Right ventricle myocardium inferior (tissue), 1 donor: Measurements from ENCODE around the gene COBLL1. TPM values are rescaled to one million over a fixed set of nuclear protein-coding genes. Genes with fewer than 3 reads are reported as not detected.
A peak's percentile ranks its signal among the peaks of the same experiment; 100 is the strongest.

Experiments used
- ATAC-seq: fragments of 200-7000 bp; cut with Tn5 transposase; one replicate; pipeline ENCODE4 v1.9.1; 2020; ENCODE audit warnings: mild to moderate bottlenecking, moderate library complexity
- DNase-seq: peaks from one replicate; pipeline ENCODE4 v3.0.0; 2021; ENCODE audit errors: missing footprints
- intact Hi-C: fragments of 100-400 bp; cut with DNase I; formaldehyde crosslinking; loops from one replicate; pipeline ENCODE4 v1.11.0; 2022
- total RNA-seq: library from RNA; stranded (reverse); fragmentation: NEBNext Ultra II Directional; extraction: Animal tissue kit (Norgen Biotek cat#: 25700); gene quantifications from one replicate; pipeline ENCODE4 v1.2.1, GENCODE V29; 2021
- donor health status: DM: no; HTN: yes; CAD: no; lungs with severe emphysema.

Gene COBLL1
- total RNA-seq, 1 donor from 2014 or later, result 15.2 TPM

DNA sequence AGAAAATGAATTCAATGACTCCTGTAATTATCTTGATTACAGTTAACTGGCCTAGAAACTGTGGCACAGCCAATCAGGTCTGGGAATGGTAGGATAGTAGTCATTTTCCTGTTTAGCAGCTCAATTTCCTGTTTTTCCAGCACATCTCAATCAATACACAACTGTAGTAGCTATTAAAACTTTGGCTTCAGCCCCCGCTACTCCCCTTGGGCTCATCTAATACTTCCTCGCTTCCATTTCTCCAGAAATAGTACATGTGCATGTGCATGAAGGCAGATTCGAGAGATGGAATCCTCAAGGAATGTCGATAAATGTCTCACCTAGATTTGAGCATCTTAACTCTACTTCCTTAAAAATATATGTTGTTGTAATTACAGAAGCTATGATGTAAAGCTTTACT is 9.7 kb downstream of the COBLL1 start:
- intact Hi-C loops, result no loop called here
- ATAC-seq (no peak), DNase-seq (no peak)

DNA sequence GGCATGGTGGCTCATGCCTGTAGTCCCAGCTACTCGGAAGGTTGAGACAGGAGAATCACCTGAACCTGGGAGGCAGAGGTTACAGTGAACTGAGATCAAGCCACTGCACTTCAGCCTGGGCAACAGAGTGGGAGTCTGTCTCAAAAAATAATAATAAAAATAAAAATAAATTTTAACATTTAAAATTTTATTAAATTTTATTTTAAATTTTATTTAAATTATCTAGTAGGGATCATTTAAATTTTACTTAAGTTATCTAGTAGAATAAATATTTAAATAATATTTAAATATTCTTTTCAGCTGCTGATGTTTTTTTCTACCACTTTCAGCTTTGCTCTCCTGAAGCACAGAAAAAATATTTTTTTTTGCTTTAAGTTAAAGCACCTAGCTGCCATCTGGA is 10.4 kb downstream of the COBLL1 start:
- ATAC-seq, result no peak
- intact Hi-C loops, result no loop called here
- no peak for DNase-seq

GRCh38 chr2:164826293-164827243 is 15.1 kb downstream of the COBLL1 start:
- intact Hi-C loops, result no loop called here
- DNase-seq (peak; percentile 67), ATAC-seq (peak; percentile 96)

DNA sequence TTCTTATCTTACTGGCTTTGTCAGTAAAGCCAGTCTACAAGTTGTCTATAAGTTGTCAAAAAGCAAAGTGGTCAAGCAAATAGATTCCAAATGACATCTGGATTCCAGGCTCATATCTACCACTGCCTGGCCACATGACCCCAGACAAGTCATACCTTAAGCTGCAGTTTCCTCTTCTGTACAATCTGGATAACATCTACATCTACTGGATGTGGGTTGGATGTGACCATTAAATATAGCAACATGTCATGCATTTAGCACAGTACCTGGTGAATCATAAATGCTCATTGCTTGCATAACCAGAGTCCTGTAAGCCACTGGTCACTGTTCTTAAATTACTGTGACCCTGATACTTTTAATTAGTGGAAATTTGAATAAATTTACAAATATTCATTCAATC is 16.8 kb downstream of the COBLL1 start:
- intact Hi-C loops, result no loop called here
- no peak for ATAC-seq
- no peak for DNase-seq

GRCh38 chr2:164823126-164823525 is 18.5 kb downstream of the COBLL1 start:
- intact Hi-C loops, result no loop called here

DNA sequence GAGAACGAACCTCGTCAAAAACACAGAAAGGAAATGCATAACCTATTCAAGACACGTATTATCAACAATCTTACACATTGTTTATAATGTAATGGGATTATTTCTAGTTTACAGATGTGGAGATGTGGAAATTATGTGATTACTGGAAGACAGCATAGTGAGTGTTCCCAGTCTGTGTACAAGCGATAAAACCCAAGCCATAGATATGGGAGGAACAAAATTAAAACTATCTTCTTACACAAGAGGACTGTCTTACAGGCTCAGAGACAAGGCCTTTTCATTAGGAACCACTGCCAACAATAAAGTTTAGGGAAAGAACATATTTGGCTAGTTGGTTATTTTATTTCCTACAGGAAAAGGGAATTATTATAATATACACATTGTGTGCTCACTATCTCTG is 20.3 kb downstream of the COBLL1 start:
- DNase-seq, result no peak
- ATAC-seq, result no peak
- intact Hi-C loops, result no loop called here

More at GRCh38 chr2:164823126-164823525, 18.5 kb downstream of the COBLL1 start:
- DNase-seq (no peak), ATAC-seq (no peak)

- DNase-seq (no peak), ATAC-seq (no peak)
- intact Hi-C loops, result no loop called here
Measured at GRCh38 chr2:164818149-164819136, 23.2 kb downstream of the COBLL1 start.

GRCh38 chr2:164816900-164817299 is 24.7 kb downstream of the COBLL1 start:
- DNase-seq (no peak), ATAC-seq (no peak)
- intact Hi-C loops, result no loop called here

DNA sequence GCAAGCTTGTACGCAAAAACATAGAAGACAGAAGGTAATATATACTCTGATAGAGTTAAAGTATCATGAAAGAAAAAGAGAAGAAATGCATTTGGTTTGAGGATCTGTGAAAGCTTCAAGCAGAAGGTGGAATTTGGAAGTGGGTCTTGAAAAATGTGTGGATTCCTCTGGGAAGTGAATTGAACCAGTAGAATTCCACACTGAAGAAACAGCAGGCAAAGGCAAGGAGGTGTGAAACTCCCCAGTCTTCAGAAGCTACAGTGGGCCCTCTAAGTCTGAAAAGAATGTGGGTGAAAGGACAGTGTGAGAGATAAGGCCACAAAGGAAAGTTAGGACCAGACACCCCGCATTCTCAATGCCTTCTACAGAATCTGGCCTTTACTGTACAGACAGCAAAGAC is 25.6 kb downstream of the COBLL1 start:
- intact Hi-C loops, result no loop called here
- no peak for ATAC-seq

DNA sequence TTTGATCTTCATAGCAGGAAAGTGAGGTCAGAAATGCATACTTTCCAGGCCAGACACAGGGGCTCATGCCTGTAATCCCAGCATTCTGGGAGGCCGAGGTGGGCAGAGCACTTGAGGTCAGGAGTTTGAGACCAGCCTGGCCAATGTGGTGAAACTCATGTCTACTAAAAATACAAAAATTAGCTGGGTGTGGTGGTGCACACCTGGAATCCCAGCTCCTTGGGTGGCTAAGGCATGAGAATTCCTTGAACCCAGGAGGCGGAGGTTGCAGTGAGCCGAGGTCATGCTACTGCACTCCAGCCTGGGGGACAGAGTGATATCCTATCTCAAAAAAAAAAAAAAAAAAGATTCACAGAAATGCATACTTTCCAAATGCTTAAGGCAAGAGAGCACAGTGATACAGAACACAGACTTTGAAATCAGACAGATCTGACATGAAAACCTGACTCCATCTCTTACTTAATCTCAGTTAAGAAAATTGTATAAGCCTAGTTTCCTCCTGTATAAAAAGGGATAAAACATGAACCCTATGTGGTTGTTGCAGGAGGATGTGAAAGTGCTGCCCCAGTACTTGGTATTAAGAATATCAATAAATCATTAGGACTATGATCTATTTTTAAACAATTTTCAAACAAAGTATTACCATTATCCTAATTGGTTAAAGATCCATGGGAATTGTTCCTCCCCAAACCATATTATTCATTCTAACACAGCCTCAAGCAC is 26.4 kb downstream of the COBLL1 start:
- no peak for DNase-seq
- intact Hi-C loops, result no loop called here
- ATAC-seq, result no peak

More for the DNA sequence above, 25.6 kb downstream of the COBLL1 start:
- no peak for DNase-seq

GRCh38 chr2:164813535-164813934 is 28.1 kb downstream of the COBLL1 start:
- intact Hi-C loops, result no loop called here
- DNase-seq, result no peak
- ATAC-seq, result no peak

DNA sequence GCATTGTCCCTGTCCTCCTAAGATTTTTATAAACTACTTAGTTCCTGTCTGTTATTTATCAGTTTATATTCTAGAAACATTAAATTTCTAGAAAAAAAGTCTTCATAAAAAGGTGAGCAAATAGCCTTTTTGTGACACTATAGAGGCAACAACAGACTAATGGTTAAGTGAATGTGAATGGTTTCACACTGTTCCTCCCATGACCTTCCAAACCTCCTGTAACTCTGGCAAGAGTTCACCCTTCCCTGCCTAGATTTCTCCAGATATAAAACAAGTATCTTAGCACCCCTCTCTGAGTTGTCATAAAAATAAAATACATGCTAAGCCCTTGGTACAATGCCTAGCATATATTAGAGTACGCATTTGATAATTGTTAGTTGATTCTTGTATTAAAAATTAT is 29.2 kb downstream of the COBLL1 start:
- ATAC-seq (no peak), DNase-seq (no peak)
- intact Hi-C loops, result no loop called here

GRCh38 chr2:164811819-164812218 is 29.8 kb downstream of the COBLL1 start:
- no peak for ATAC-seq
- no peak for DNase-seq

GRCh38 chr2:164810843-164811242 is 30.8 kb downstream of the COBLL1 start:
- no peak for DNase-seq
- ATAC-seq, result no peak
- intact Hi-C loops, result no loop called here

More at GRCh38 chr2:164811819-164812218, 29.8 kb downstream of the COBLL1 start:
- intact Hi-C loops, result no loop called here

GRCh38 chr2:164808776-164809175 is 32.8 kb downstream of the COBLL1 start:
- ATAC-seq (no peak), DNase-seq (no peak)
- intact Hi-C loops, result no loop called here

GRCh38 chr2:164803776-164804466 is 37.7 kb downstream of the COBLL1 start:
- ATAC-seq, result peak; percentile 37

DNA sequence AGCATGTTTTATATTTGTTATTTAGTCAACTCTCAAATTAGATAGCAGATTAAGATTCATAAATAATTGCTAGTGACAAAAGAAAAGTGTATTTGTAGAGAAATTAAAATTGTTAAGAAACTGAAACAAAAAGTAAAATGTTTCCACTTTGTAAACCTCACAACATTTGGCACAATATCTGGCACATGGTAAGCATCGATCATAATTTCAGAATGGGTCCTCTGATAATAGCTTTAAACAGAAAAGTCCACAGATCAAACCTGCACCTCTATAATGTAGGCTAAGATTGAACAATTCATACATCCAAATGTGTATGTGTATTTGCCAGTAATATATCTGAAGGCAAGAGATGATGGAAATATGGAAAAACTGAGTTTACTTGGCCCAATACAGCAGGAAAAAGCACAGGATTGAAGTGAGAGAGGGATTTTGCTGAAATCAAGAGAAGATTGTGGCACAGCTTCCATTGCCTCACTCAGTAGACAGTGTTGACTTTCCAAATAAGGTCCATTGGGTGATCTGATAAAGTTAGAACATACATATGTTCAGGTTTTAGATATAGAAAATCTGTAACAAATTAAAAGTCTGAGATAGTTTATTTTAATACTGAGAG is 39.4 kb downstream of the COBLL1 start:
- intact Hi-C loops, result no loop called here
- DNase-seq (no peak), ATAC-seq (no peak)

More at GRCh38 chr2:164803776-164804466, 37.7 kb downstream of the COBLL1 start:
- intact Hi-C loops, result no loop called here
- DNase-seq, result no peak

DNA sequence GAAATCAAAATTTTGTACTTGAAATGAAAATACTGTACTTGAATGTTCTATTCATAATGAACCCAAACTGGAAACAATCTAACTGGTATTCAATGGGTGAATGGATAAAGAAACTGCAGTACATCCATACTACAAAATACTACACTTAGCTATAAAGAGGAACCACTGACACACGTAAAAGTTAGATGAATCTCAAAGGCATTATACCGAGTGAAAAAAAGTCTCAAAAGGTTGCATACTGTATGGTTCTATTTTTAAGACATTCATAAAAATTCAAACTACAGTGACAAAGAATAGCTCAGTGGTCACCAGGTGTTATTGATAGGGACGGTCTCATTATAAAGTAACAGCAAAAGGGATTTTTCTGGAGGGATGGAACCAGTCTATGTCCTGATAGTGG is 41.1 kb downstream of the COBLL1 start:
- ATAC-seq (no peak), DNase-seq (no peak)
- intact Hi-C loops, result no loop called here
